HG03025 (cell line): Measurements from ENCODE around the gene MED19.
"Not testable (repeated sequence)": the region's sequence is repeated elsewhere in the genome, so short reads cannot be mapped to it uniquely, and the experiment has no call there.

Experiments
- ATAC-seq: cut with Tn5 transposase; IDR thresholded peaks from one replicate; pipeline ENCODE4 v1.9.1; 2021; ENCODE audit warnings: mild to moderate bottlenecking, moderate library complexity; ENCODE audit not compliant: unreplicated experiment, low FRiP score

Gene MED19

GRCh38 chr11:57711414-57712255, at the start of gene MED19:
TSS of gene MED19 (minus strand) at chr11:57712215. CDS start at chr11:57712179, 36 bp downstream.
- ATAC-seq = peak; percentile 46

GRCh38 chr11:57758174-57758573, 46.2 kb upstream of the MED19 start:
- no peak for ATAC-seq

GRCh38 chr11:57752954-57753353, 40.9 kb upstream of the MED19 start:
- ATAC-seq = no peak

- no peak for ATAC-seq
Measured at GRCh38 chr11:57751676-57752253, 39.8 kb upstream of the MED19 start, which contains the start of gene BTBD18. TSS of gene BTBD18 (minus strand) at chr11:57751819. CDS start at chr11:57751188, 631 bp downstream.

GRCh38 chr11:57751176-57751575, 39.2 kb upstream of the MED19 start:
- no peak for ATAC-seq

GRCh38 chr11:57746920-57747319, 34.9 kb upstream of the MED19 start:
- no peak for ATAC-seq

GRCh38 chr11:57745206-57745605, 33.2 kb upstream of the MED19 start:
- no peak for ATAC-seq

GRCh38 chr11:57744357-57744756, 32.3 kb upstream of the MED19 start:
- ATAC-seq = no peak

GRCh38 chr11:57742087-57742452, 30.1 kb upstream of the MED19 start:
- ATAC-seq = no peak

- peak; percentile 86 for ATAC-seq
Measured at GRCh38 chr11:57741132-57742086, 29.4 kb upstream of the MED19 start, which contains the start of gene SELENOH. TSS of gene SELENOH (plus strand) at chr11:57741491. CDS start at chr11:57741596, 105 bp downstream.

- ATAC-seq = no peak
Measured at GRCh38 chr11:57735619-57736298, 23.7 kb upstream of the MED19 start.

- no peak for ATAC-seq
Measured at GRCh38 chr11:57732661-57733060, 20.6 kb upstream of the MED19 start.

- no peak for ATAC-seq
Measured at GRCh38 chr11:57729479-57729878, 17.5 kb upstream of the MED19 start.

GRCh38 chr11:57728829-57729228, 16.8 kb upstream of the MED19 start:
- no peak for ATAC-seq

GRCh38 chr11:57727185-57727584, 15.2 kb upstream of the MED19 start:
- no peak for ATAC-seq

- not testable (repeated sequence) for ATAC-seq
Measured at GRCh38 chr11:57716726-57717125, 4.7 kb upstream of the MED19 start.

GRCh38 chr11:57713835-57714234, 1.8 kb upstream of the MED19 start:
- no peak for ATAC-seq

GRCh38 chr11:57712256-57713150, 488 bp upstream of the MED19 start, which contains the start of gene TMX2:
TSS of gene TMX2 (plus strand) at chr11:57712593. CDS start at chr11:57712619, 26 bp downstream.
- peak; percentile 93 for ATAC-seq

GRCh38 chr11:57709802-57710367, 2.1 kb downstream of the MED19 start:
- no peak for ATAC-seq
